PC-9 (cell line): ENCODE data around the gene PRSS56. TPM values are rescaled to one million over a fixed set of nuclear protein-coding genes. Genes with fewer than 3 reads are reported as not detected.

Experiments used
- BruUV-seq: library from RNA; stranded (reverse); fragments of 400-500 nt; replicated peaks from 2 replicates; lab custom pipeline; 2021; lab: Mats Ljungman, UMichigan
- CTCF ChIA-PET: fragments of 300-600 bp; sonication (Branson Sonifier 250); formaldehyde crosslinking; loops from one replicate; lab custom pipeline; 2022; ENCODE audit warnings: antibody characterized with exemption; lab: Charles Lee
- POLR2A ChIA-PET: fragments of 300-600 bp; sonication (Branson Sonifier 250); formaldehyde crosslinking; loops from one replicate; lab custom pipeline; 2022; ENCODE audit warnings: antibody characterized with exemption; ENCODE audit not compliant: unreplicated experiment; lab: Charles Lee
- DNase-seq, 2 experiments: peaks; one replicate each; pipeline versions ENCODE4 v3.0.0 to v3.0.0-alpha.2; 2015 to 2022; ENCODE audit warnings: mixed read lengths in 1 of 2
- H2AFZ ChIP-seq: fragments of 200-600 bp; sonication (generic); 2 replicates; pipeline ENCODE4 v1.8.1; 2017; ENCODE audit warnings: antibody characterized with exemption
- H3F3A ChIP-seq: fragments of 200-600 bp; sonication (generic); 2 replicates; pipeline ENCODE4 v1.8.1; 2017; ENCODE audit warnings: antibody characterized with exemption, mild to moderate bottlenecking, low read depth; ENCODE audit not compliant: insufficient read depth
- H3K27ac ChIP-seq: fragments of 200-600 bp; sonication (generic); 2 replicates; pipeline ENCODE4 v1.6.1; 2016; ENCODE audit warnings: mixed run types
- H3K27me3 ChIP-seq: fragments of 200-600 bp; sonication (generic); 2 replicates; pipeline ENCODE4 v1.6.1; 2016; ENCODE audit warnings: low read depth, mixed run types; ENCODE audit not compliant: insufficient read depth
- H3K36me3 ChIP-seq: fragments of 200-600 bp; sonication (generic); 2 replicates; pipeline ENCODE4 v1.6.1; 2016; ENCODE audit warnings: low read depth, mixed run types
- H3K4me1 ChIP-seq: fragments of 200-600 bp; sonication (generic); replicated peaks from 2 replicates; pipeline ENCODE4 v1.6.1; 2016; ENCODE audit warnings: mixed run types; ENCODE audit not compliant: insufficient read depth
- H3K4me2 ChIP-seq: fragments of 200-600 bp; sonication (generic); 2 replicates; pipeline ENCODE4 v1.6.1; 2017; ENCODE audit warnings: mixed run types
- H3K4me3 ChIP-seq: fragments of 200-600 bp; sonication (generic); 2 replicates; pipeline ENCODE4 v1.6.1; 2016; ENCODE audit warnings: mixed run types
- H3K79me2 ChIP-seq: fragments of 200-600 bp; sonication (generic); 2 replicates; pipeline ENCODE4 v1.6.1; 2017; ENCODE audit warnings: low read depth, mixed run types
- H3K9me2 ChIP-seq: fragments of 200-600 bp; sonication (generic); 2 replicates; pipeline ENCODE4 v1.8.1; 2017; ENCODE audit warnings: mild to moderate bottlenecking; ENCODE audit not compliant: insufficient read depth
- H3K9me3 ChIP-seq: fragments of 200-600 bp; sonication (generic); 2 replicates; pipeline ENCODE4 v1.8.1; 2016; ENCODE audit warnings: low read depth; ENCODE audit not compliant: insufficient read depth
- H4K20me1 ChIP-seq: fragments of 200-600 bp; sonication (generic); 2 replicates; pipeline ENCODE4 v1.8.1; 2017; ENCODE audit not compliant: insufficient read depth
- EZH2 ChIP-seq: fragments of 200-600 bp; sonication (generic); IDR thresholded peaks from 2 replicates; pipeline ENCODE4 v1.8.0; 2017; ENCODE audit warnings: antibody characterized with exemption, low read depth
- intact Hi-C: fragments of 100-400 bp; cut with micrococcal nuclease; formaldehyde crosslinking; loops from one replicate; pipeline ENCODE4 v1.10.0; 2022; ENCODE audit not compliant: unreplicated experiment
- total RNA-seq: library from RNA; stranded (reverse); gene quantifications from 2 replicates; pipeline ENCODE4 v1.2.3, GENCODE V29; 2021
- TF ChIP-seq, protein P1 (sequence below): fragments of 200-600 bp; sonication (generic); conservative IDR thresholded peaks from 2 replicates; pipeline ENCODE4 v1.6.1; 2017; ENCODE audit warnings: mixed run types, antibody characterized with exemption, mild to moderate bottlenecking, moderate library complexity

PRSS56 gene
- total RNA-seq, 1 experiment from 2014 or later: not detected

DNA sequence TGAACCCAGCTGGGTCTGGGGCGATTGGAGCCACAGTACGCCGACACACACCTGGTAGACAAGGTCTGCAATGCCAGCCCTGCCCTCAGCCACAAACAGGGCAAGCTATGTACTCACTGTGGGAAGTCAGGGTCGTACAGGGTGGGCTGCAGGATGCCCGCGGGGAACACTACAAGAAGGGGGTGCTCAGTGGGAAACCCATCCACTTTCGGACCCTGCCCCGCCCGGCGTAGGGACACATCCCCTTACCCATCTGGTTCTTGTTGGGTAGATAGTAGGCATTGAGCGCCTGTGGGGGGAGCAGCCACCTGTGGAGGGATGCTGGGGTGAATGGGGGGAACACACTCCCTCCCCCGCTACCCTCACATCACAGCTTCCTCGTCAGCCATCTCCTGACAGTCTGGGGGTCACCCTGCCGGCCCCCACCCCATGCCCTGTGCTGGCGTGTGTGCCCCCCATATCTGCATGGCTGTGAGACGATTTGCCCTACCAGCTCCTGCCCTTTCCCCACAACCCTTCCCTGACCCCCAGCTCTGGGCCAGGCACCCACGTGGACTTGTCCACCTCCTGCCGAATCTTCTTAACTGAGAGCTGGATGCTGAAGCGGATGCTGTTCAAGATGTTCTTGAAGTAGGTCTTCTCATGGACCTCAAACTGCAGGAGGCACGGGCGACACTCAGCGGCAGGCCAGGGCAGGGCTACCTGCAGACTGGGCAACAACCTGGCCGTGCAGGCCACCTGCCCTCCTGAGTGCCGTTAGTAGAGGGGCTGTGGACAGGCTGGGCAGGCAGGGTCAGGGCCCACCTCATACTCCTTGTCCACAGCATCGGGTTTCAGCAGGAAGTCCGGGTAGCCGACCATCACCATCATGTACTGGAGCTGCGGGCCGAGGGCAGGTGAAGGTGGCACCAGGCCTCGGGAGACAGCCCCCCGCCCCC lies 37.6 kb upstream of the PRSS56 start:
- H3K4me2 ChIP-seq: no peak overlapping the region
- no peaks in the 10 kb centered on the region for H3K9me3 ChIP-seq
- no peaks in the 10 kb centered on the region for H3K79me2 ChIP-seq
- no peaks in the 10 kb centered on the region for H3K4me1 ChIP-seq
- H3K27ac ChIP-seq: no peak overlapping the region
- H4K20me1 ChIP-seq: no peaks in the 10 kb centered on the region
- no peak overlapping the region for H3K4me3 ChIP-seq
- no peak for TF ChIP-seq EZH2
- TF ChIP-seq, protein P1, sequence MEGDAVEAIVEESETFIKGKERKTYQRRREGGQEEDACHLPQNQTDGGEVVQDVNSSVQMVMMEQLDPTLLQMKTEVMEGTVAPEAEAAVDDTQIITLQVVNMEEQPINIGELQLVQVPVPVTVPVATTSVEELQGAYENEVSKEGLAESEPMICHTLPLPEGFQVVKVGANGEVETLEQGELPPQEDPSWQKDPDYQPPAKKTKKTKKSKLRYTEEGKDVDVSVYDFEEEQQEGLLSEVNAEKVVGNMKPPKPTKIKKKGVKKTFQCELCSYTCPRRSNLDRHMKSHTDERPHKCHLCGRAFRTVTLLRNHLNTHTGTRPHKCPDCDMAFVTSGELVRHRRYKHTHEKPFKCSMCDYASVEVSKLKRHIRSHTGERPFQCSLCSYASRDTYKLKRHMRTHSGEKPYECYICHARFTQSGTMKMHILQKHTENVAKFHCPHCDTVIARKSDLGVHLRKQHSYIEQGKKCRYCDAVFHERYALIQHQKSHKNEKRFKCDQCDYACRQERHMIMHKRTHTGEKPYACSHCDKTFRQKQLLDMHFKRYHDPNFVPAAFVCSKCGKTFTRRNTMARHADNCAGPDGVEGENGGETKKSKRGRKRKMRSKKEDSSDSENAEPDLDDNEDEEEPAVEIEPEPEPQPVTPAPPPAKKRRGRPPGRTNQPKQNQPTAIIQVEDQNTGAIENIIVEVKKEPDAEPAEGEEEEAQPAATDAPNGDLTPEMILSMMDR: no peak
- no peaks in the 10 kb centered on the region for H3K36me3 ChIP-seq
- BruUV-seq: no TSS peak
- H2AFZ ChIP-seq: no peak overlapping the region
- ChIA-PET CTCF (no interaction called here), POLR2A (no interaction called here)
- peaks cover 40% of the 10 kb centered on the region for H3K27me3 ChIP-seq
- H3F3A ChIP-seq: no peaks in the 10 kb centered on the region
- DNase-seq: no peak
- intact Hi-C loops: no loop called here
- H3K9me2 ChIP-seq: no peaks in the 10 kb centered on the region

DNA sequence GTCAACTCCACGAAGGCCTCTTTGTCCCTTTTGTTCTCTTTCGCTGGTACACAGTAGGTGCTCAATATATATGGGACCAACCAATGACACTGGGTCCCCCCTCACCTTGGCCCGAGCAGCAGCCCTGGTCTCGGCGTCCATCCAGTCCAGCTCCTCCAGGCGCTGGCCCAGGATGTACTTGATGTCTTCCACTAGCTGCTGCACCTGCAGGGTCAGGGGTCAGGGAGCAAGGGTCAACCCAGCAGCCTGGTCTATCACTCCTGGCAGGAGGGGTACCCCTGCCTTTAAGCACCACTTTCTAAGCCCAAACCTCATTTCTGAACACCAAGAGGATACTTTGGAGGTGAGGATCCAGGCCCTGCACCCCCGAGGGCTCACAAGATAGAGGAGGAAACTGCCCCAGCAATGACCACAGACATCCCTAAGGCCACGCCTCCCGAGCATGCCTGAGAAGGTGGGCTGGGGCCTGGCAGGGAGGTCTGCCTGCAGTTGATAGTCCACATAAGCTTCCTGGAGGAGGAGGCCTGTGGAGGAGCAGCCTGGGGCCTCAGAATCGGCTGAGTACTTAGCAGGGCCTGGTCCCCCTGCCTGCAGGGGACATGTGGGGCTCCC lies 36.8 kb upstream of the PRSS56 start:
- Histone ChIP-seq H3K4me2 (no peak overlapping the region), H3K9me3 (no peaks in the 10 kb centered on the region), H3K27ac (no peak overlapping the region), H4K20me1 (no peaks in the 10 kb centered on the region), H3F3A (no peaks in the 10 kb centered on the region), H3K4me1 (no peaks in the 10 kb centered on the region), H3K9me2 (no peaks in the 10 kb centered on the region), H2AFZ (no peak overlapping the region), H3K4me3 (no peak overlapping the region), H3K79me2 (no peaks in the 10 kb centered on the region), H3K27me3 (peaks cover 38% of the 10 kb centered on the region), H3K36me3 (no peaks in the 10 kb centered on the region)
- no TSS peak for BruUV-seq
- intact Hi-C loops: no loop called here
- ChIA-PET CTCF (no interaction called here), POLR2A (no interaction called here)
- DNase-seq: no peak
- TF ChIP-seq, protein P1: no peak
- TF ChIP-seq EZH2: no peak

DNA sequence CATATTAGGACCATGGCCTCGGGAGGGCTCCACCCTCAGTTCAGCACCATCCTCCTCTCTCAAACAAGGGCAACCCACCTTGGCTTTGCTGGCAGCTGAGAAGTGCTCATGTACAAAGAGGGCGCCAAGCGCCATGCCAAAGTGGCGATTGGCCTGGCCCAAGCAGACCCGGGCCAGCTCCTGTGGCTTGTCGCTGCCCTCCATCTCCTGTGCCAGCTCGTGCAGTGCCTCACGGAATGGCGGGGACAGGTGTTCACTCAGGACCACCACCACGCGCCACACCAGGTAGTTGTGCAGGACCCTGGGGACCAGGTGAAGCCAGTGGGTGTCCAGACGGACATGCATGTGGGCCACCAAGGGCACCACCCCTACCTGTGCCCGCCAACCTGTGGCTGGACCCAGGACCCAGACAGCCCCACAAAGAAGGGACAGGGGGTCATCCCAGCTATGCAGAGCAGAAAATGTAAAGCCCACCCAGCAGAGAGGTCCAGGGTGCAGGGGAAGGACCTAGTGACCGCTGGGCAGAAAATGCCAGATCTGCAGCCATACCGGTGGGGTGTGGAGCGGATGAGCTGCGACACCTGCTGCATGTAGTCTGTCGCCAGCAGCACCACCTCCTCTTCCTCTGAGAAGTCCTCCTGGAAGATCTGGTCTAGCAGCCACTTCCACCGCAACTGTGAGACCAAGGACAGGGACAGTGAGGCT lies 36.1 kb upstream of the PRSS56 start:
- peaks cover 32% of the 10 kb centered on the region for H3K27me3 ChIP-seq

More for the DNA sequence above, 36.1 kb upstream of the PRSS56 start:
- no peaks in the 10 kb centered on the region for H3K4me1 ChIP-seq
- H3K36me3 ChIP-seq: no peaks in the 10 kb centered on the region
- POLR2A ChIA-PET: no interaction called here
- CTCF ChIA-PET: no interaction called here
- H3K27ac ChIP-seq: no peak overlapping the region
- intact Hi-C loops: no loop called here
- no peaks in the 10 kb centered on the region for H3K79me2 ChIP-seq
- no peaks in the 10 kb centered on the region for H3K9me2 ChIP-seq
- no peak overlapping the region for H3K4me2 ChIP-seq
- H2AFZ ChIP-seq: no peak overlapping the region
- TF ChIP-seq EZH2: no peak
- TF ChIP-seq, protein P1: no peak
- no peaks in the 10 kb centered on the region for H3F3A ChIP-seq
- no peak for DNase-seq
- H4K20me1 ChIP-seq: no peaks in the 10 kb centered on the region
- no peaks in the 10 kb centered on the region for H3K9me3 ChIP-seq
- no peak overlapping the region for H3K4me3 ChIP-seq
- BruUV-seq: no TSS peak
